BJ (cell line): ENCODE measurements around the gene GDF15. TPM values are rescaled to one million over a fixed set of nuclear protein-coding genes. Genes with fewer than 3 reads are reported as not detected.
"Not testable (repeated sequence)": the region's sequence is repeated elsewhere in the genome, so short reads cannot be mapped to it uniquely, and the experiment has no call there.

ENCODE experiments used
- CTCF ChIA-PET: fragments of 350-600 bp; formaldehyde crosslinking; extraction: SDS; loops from one replicate; lab custom pipeline; 2021; ENCODE audit warnings: antibody characterized with exemption, inconsistent platforms; lab: Yijun Ruan, JAX
- POLR2A ChIA-PET: fragments of 300-600 bp; sonication (Branson Sonifier 250); formaldehyde crosslinking; extraction: SDS; loops from one replicate; lab custom pipeline; 2021; ENCODE audit warnings: antibody characterized with exemption; lab: Charles Lee
- DNase-seq: peaks from one replicate; pipeline ENCODE4 v3.0.0-alpha.2; 2011; ENCODE audit warnings: low read depth
- H3K27me3 ChIP-seq: 2 replicates; pipeline ENCODE4 v1.6.0; 2011; ENCODE audit warnings: low read length; ENCODE audit not compliant: control insufficient read depth, insufficient read depth
- H3K36me3 ChIP-seq: 2 replicates; pipeline ENCODE4 v1.5.1; 2011; ENCODE audit warnings: low read length; ENCODE audit not compliant: control insufficient read depth, insufficient read depth
- H3K4me3 ChIP-seq: 2 replicates; pipeline ENCODE4 v1.5.1; 2011; ENCODE audit warnings: low read depth, mild to moderate bottlenecking, control low read depth, low read length
- CTCF ChIP-seq: IDR thresholded peaks from 2 replicates; pipeline ENCODE4 v1.5.1; 2011; ENCODE audit warnings: low read depth, mild to moderate bottlenecking, control low read depth, inconsistent platforms, low read length, moderate library complexity; ENCODE audit not compliant: insufficient read depth
- polyA plus RNA-seq: library from polyadenylated mRNA; depleted of rRNA; stranded (reverse); fragments of >200 nt; gene quantifications from 2 replicates; pipeline ENCODE4 v1.2.3, GENCODE V29; 2011

The GDF15 gene
- polyA plus RNA-seq, 1 experiment, result 30.8 TPM

DNA sequence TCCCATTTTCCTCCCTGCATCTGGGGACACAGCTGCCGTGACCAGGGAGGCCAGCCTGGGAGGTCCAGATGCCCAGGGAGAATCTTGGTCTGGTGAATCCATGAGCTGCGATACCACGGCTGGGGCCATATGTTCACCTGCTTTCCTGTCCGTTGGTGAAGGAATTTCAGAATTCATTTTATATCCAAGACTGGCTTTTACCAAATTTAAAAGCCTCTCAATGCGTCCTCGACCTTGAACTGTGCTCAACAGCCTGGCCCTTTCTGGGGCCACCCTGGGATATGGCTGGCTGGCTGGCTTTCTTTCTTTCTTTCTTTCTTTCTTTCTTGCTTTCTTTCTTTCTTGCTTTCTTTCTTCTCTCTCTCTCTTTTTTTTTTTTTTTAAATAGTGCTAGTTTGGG is 22.2 kb upstream of the GDF15 start:
- CTCF ChIA-PET, result interaction anchor here (0.6 to 7.8 kb wide), 6 partner anchors 14 to 682 kb away, joined by 3 to 57 read pairs (median 16); partner anchors contain the start of gene GDF15
- DNase-seq, result no peak
- H3K27me3 ChIP-seq, result no peaks in the 10 kb centered on the region
- H3K36me3 ChIP-seq, result peaks cover 5% of the 10 kb centered on the region; the same call in 1 of the 2 replicates
- H3K4me3 ChIP-seq, result no peak overlapping the region
- POLR2A ChIA-PET, result no interaction called here
- no peak for TF ChIP-seq CTCF

- not testable (repeated sequence) for H3K4me3 ChIP-seq, H3K27me3 ChIP-seq, DNase-seq, H3K36me3 ChIP-seq
- ChIA-PET CTCF (interaction anchor here (0.6 to 7.8 kb wide), 9 partner anchors 15 to 683 kb away, joined by 3 to 57 read pairs (median 8); partner anchors contain the start of gene GDF15), POLR2A (interaction anchor here (0.6 kb wide), 1 partner anchor 60 kb away, joined by 7 read pairs; no protein-coding TSS in a partner anchor)
Observed at GRCh38 chr19:18364277-18364825, 21.6 kb upstream of the GDF15 start.

GRCh38 chr19:18364826-18365528 is 21.0 kb upstream of the GDF15 start:
- peak; percentile 99 for DNase-seq
- H3K36me3 ChIP-seq, result peaks cover 3% of the 10 kb centered on the region; the same call in 1 of the 2 replicates
- ChIA-PET POLR2A (interaction anchor here (0.6 kb wide), 1 partner anchor 59 kb away, joined by 7 read pairs; no protein-coding TSS in a partner anchor), CTCF (interaction anchor here (0.8 to 7.8 kb wide), 8 partner anchors 16 to 51 kb away, joined by 4 to 57 read pairs (median 11); partner anchors contain the start of gene GDF15)
- no peak for TF ChIP-seq CTCF
- no peak overlapping the region for H3K4me3 ChIP-seq
- H3K27me3 ChIP-seq, result no peaks in the 10 kb centered on the region

GRCh38 chr19:18366021-18366435 is 19.9 kb upstream of the GDF15 start:
- ChIA-PET POLR2A (no interaction called here), CTCF (interaction anchor here (1.0 to 4.0 kb wide), 4 partner anchors 20 to 85 kb away, joined by 3 to 20 read pairs (median 9); partner anchors contain the start of gene GDF15)
- no peak for TF ChIP-seq CTCF
- no peak for DNase-seq
- no peak overlapping the region for H3K4me3 ChIP-seq
- H3K36me3 ChIP-seq, result peaks cover 3% of the 10 kb centered on the region; the same call in 1 of the 2 replicates
- H3K27me3 ChIP-seq, result no peaks in the 10 kb centered on the region

- no peak for DNase-seq
- ChIA-PET CTCF (interaction anchor here (0.8 kb wide), 1 partner anchor 20 kb away, joined by 3 read pairs; no protein-coding TSS in a partner anchor), POLR2A (no interaction called here)
- Histone ChIP-seq H3K36me3 (no peaks in the 10 kb centered on the region), H3K27me3 (no peaks in the 10 kb centered on the region), H3K4me3 (no peak overlapping the region)
- no peak for TF ChIP-seq CTCF
Observed at GRCh38 chr19:18368504-18369222, 17.3 kb upstream of the GDF15 start.
